HG02642 (cell line): ENCODE data around the gene MXRA8.
"Not testable (repeated sequence)": the region's sequence is repeated elsewhere in the genome, so short reads cannot be mapped to it uniquely, and the experiment has no call there.

Experiments
- ATAC-seq: cut with Tn5 transposase; IDR thresholded peaks from one replicate; pipeline ENCODE4 v1.9.1; 2021; ENCODE audit warnings: mild to moderate bottlenecking; ENCODE audit not compliant: unreplicated experiment, poor library complexity

MXRA8 gene

DNA sequence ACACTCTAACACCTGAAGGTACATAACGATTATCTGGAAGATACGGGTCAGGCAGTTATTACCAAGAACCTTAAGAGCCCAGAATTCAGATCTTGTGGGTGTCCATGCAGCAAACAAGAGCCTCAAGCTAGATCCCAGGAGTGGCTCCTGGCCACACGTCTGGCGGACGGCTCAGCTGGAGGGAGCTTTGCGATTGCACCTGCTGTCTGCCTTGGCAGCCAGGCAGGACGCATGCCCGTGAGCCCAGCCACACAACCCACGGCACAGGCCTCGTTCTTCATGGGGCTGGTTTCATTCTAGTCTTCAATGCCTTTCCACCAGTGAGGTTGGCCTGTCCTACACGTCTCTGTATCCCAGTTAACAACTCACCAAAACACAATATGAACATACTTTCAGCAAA, 35.1 kb upstream of the MXRA8 start:
- no peak for ATAC-seq

- no peak for ATAC-seq
These were observed 34.7 kb upstream of the MXRA8 start for GRCh38 chr1:1393014-1393413.

GRCh38 chr1:1391225-1391624, 32.9 kb upstream of the MXRA8 start:
- ATAC-seq: no peak

- no peak for ATAC-seq
These were observed 32.3 kb upstream of the MXRA8 start for GRCh38 chr1:1390675-1391074.

- ATAC-seq: no peak
These were observed 29.7 kb upstream of the MXRA8 start for GRCh38 chr1:1388078-1388472.

DNA sequence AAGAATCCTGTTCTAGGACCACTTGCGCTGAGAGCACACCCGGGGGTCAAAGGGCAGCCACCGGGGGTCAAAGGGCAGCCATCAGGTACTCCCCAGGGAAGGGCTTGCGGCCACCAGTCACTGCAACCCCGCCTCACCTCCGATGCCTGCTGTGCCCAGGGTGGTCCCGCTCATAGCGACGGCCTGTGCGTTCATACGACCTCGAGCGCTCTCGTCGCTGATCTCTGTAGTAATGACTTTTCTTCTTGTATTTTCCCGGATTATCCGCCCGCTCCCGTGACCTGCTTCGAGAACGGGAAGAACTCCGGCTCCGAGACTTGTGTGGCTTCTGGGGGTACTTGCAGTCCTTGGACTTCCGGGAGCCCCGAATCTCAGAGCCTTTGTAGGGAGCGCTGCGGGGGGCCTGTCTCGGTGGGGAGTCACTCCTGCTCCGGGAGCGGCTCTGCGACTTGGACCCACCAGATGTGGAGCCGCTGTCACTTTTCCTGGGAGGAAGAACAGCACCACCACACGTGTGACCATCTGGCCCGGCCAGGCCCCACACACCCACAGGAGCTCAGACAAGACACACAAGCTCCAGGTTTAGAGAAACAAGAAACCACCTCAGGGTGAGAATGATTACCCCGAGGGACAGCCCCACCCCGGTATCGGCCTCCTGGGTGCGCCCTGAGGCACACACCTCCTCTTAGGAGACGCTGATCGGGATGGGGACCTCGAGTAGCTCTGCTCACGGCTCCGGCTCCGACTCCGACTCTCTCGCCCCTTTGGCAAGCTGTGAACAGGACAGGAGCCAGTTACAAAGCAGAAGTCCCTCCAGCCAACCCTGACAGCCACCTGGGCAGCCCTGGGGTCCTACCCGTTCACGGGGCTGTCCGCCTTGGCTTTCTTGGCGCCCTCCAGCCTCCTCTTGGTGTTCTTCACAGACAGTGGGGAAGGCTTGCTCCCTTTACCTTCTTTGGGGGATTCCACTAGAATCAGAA, 29.0 kb upstream of the MXRA8 start:
- no peak for ATAC-seq

DNA sequence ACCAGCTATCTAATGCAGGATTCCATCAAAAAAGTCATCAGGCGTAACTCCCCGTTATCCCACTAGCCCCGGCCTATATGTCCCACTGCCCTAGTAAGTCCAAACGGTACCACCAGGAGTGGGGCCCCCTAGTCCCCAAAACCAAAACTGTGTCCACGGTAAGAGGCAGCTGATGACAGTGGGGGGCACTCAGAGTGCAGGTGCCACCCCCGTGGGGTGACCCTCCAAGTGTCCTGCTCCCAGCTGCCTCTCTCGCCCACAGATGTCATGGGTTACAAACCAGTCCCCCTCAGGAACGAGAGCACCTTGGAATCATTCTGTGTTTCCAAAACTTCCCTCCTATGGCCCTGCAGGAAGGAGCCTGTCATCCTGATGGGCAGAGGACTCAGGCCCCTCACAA, 27.6 kb upstream of the MXRA8 start:
- ATAC-seq: no peak

GRCh38 chr1:1385339-1385738, 27.0 kb upstream of the MXRA8 start:
- not testable (repeated sequence) for ATAC-seq

- ATAC-seq: no peak
These were observed 22.9 kb upstream of the MXRA8 start for GRCh38 chr1:1381294-1381693.

- no peak for ATAC-seq
These were observed 22.5 kb upstream of the MXRA8 start for GRCh38 chr1:1380860-1381259.

- ATAC-seq: no peak
These were observed 19.3 kb upstream of the MXRA8 start for GRCh38 chr1:1377540-1378205.

- ATAC-seq: no peak
These were observed 18.3 kb upstream of the MXRA8 start for GRCh38 chr1:1376551-1377226.

DNA sequence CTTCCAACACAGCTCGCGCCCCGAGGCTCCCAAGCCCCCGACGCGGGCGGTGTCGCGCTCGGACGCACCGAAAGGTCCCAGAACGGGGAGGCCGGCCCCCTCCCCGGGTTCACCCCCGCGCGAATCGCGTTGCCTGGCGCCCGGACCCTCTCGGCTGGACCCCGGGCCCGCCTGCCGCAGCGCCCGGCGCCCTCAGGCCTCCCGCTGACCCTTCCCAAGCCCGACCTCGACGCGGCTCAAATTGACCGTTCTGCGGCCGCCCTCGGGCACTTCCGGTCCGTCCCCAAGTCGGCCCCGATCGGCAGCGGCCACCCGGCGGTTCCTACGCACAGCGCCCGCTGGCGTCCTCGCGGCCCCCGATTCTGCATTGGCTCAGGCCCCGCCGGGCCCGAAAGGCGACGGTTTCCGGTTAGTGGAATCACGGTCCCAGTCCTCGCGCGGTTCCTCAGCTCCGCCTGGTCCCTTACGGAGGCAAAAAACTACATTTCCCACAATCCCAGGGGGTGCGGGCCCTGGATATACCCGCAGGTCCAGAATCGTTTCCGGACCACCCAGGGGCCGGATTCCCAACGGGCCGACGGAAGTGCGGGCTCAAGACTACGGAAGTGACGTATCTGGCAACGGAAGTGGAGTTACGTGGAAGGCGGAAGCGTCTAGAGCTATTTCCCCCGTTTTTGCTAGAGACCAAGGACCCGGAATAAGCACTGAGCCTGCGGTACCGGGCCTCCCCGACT, 16.7 kb upstream of the MXRA8 start, which contains the start of gene AURKAIP1:
TSS of gene AURKAIP1 (minus strand) at position 279 of the 734 bp plus-strand sequence. CDS start 451 bp downstream, outside the sequence.
- peak; percentile 85 for ATAC-seq

DNA sequence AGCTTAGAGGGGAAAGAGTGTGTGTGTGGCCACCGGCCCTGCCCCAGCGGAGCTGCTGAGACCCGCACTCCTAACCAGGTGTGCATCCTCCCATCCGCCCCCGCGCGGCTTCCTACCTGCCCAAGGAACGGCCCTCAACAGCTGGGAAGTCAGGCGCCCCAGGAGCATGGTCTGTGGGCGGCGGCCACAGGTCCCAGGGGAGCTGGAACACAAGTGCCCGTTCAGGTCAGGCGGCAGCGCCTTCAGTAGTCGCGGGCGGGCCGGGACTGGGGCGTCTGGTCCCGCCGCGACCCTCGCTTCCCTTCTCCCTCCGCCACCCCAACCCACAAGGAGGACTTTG, 16.2 kb upstream of the MXRA8 start:
- ATAC-seq: peak; percentile 8

- no peak for ATAC-seq
These were observed 15.6 kb upstream of the MXRA8 start for GRCh38 chr1:1373815-1374588.

- ATAC-seq: no peak
These were observed 14.9 kb upstream of the MXRA8 start for GRCh38 chr1:1373051-1373814.

GRCh38 chr1:1371746-1372711, 13.7 kb upstream of the MXRA8 start:
- no peak for ATAC-seq

- no peak for ATAC-seq
These were observed 13.0 kb upstream of the MXRA8 start for GRCh38 chr1:1371364-1371745.
